GM23248 (cell line): ENCODE results near the gene NDST4. TPM values are rescaled to one million over a fixed set of nuclear protein-coding genes. Genes with fewer than 3 reads are reported as not detected.

Experiments
- DNase-seq: peaks from one replicate; pipeline ENCODE4 v3.0.0-alpha.2; 2015
- H2AFZ ChIP-seq: fragments of 200-600 bp; sonication (generic); 2 replicates; pipeline ENCODE4 v1.6.1; 2016; ENCODE audit warnings: antibody characterized with exemption
- H3F3A ChIP-seq: fragments of 200-600 bp; sonication (generic); 2 replicates; pipeline ENCODE4 v1.6.1; 2016; ENCODE audit warnings: mild to moderate bottlenecking, antibody characterized with exemption, mixed run types; ENCODE audit not compliant: insufficient read depth
- H3K27ac ChIP-seq: fragments of 200-600 bp; sonication (generic); 2 replicates; pipeline ENCODE4 v1.5.1; 2016; ENCODE audit warnings: mild to moderate bottlenecking
- H3K27me3 ChIP-seq: fragments of 200-600 bp; sonication (generic); replicated peaks from 2 replicates; pipeline ENCODE4 v1.6.1; 2016; ENCODE audit warnings: mild to moderate bottlenecking; ENCODE audit not compliant: insufficient read depth
- H3K36me3 ChIP-seq: fragments of 200-600 bp; sonication (generic); 2 replicates; pipeline ENCODE4 v1.6.1; 2016; ENCODE audit warnings: low read depth, mild to moderate bottlenecking
- H3K4me1 ChIP-seq: fragments of 200-600 bp; sonication (generic); 2 replicates; pipeline ENCODE4 v1.6.1; 2016; ENCODE audit warnings: mild to moderate bottlenecking; ENCODE audit not compliant: insufficient read depth
- H3K4me2 ChIP-seq: fragments of 200-600 bp; sonication (generic); one replicate; pipeline ENCODE4 v1.6.1; 2016; ENCODE audit warnings: mild to moderate bottlenecking; ENCODE audit not compliant: unreplicated experiment
- H3K4me3 ChIP-seq: fragments of 200-600 bp; sonication (generic); 2 replicates; pipeline ENCODE4 v1.5.1; 2016; ENCODE audit warnings: mild to moderate bottlenecking
- H3K79me2 ChIP-seq: fragments of 200-600 bp; sonication (generic); 2 replicates; pipeline ENCODE4 v1.6.1; 2016; ENCODE audit warnings: mild to moderate bottlenecking; ENCODE audit not compliant: insufficient read depth
- H3K9ac ChIP-seq: fragments of 200-600 bp; sonication (generic); 2 replicates; pipeline ENCODE4 v1.6.1; 2016; ENCODE audit warnings: mild to moderate bottlenecking
- H3K9me2 ChIP-seq: fragments of 200-600 bp; sonication (generic); 2 replicates; pipeline ENCODE4 v1.6.1; 2016; ENCODE audit warnings: mixed run types, mild to moderate bottlenecking, moderate library complexity; ENCODE audit not compliant: insufficient read depth
- H3K9me3 ChIP-seq: fragments of 200-600 bp; sonication (generic); one replicate; pipeline ENCODE4 v1.6.1; 2017; ENCODE audit warnings: low read depth
- H4K20me1 ChIP-seq: fragments of 200-600 bp; sonication (generic); 2 replicates; pipeline ENCODE4 v1.6.0; 2016; ENCODE audit not compliant: insufficient read depth
- EZH2 ChIP-seq: fragments of 200-600 bp; sonication (generic); IDR thresholded peaks from 2 replicates; pipeline ENCODE4 v1.6.1; 2018; ENCODE audit warnings: antibody characterized with exemption, mild to moderate bottlenecking; ENCODE audit not compliant: insufficient read depth, poor library complexity, severe bottlenecking
- EZH2phosphoT487 ChIP-seq: fragments of 200-600 bp; sonication (generic); IDR thresholded peaks from 2 replicates; pipeline ENCODE4 v1.6.1; 2018; ENCODE audit warnings: antibody characterized with exemption, moderate library complexity, mild to moderate bottlenecking, low read depth; ENCODE audit not compliant: insufficient read depth
- WGBS, 2 experiments: methylation state at CpG; one replicate each; pipeline ENCODE4 v1.1.6; 2015 to 2017; ENCODE audit warnings: low lambda C conversion rate in 2 of 2, low coverage in 1 of 2; ENCODE audit errors: missing lambda C conversion rate in 2 of 2; 5-methylcytosine and 5-hydroxymethylcytosine counted together
- in situ Hi-C: fragments of 300-500 bp; cut with MboI; formaldehyde crosslinking; loops from 2 replicates; pipeline ENCODE4 v1.15.0; 2020
- polyA plus RNA-seq: library from polyadenylated mRNA; unstranded; fragments of >200 nt; fragmentation: Nextera tagmentation; extraction: Ambion mirVana; gene quantifications from 2 replicates; pipeline ENCODE4 v1.2.1, GENCODE V29; 2016
- total RNA-seq: library from RNA; depleted of rRNA; stranded (reverse); fragments of >200 nt; shearing (Covaris generic); gene quantifications from 2 replicates; pipeline ENCODE4 v1.2.3, GENCODE V29; 2014

The NDST4 gene
- total and polyA plus RNA-seq, 2 experiments from 2014 or later = not detected

GRCh38 chr4:114886761-114887160 lies 226.7 kb downstream of the NDST4 start:
- Histone ChIP-seq H3K27me3 (no peaks in the 10 kb centered on the region; the same call in 1 of the 2 replicates), H3K36me3 (no peaks in the 10 kb centered on the region), H3K27ac (no peak overlapping the region), H3K79me2 (no peaks in the 10 kb centered on the region), H3K4me3 (no peak overlapping the region), H3K9ac (no peak overlapping the region), H3K9me2 (no peaks in the 10 kb centered on the region), H4K20me1 (no peaks in the 10 kb centered on the region), H2AFZ (no peak overlapping the region), H3K9me3 (no peaks in the 10 kb centered on the region), H3F3A (no peaks in the 10 kb centered on the region), H3K4me1 (no peaks in the 10 kb centered on the region), H3K4me2 (no peak overlapping the region)
- WGBS, 2 experiments = 16 to 18% methylated on average over 2 of the region's 2 CpGs
- DNase-seq = no peak
- in situ Hi-C loops = no loop called here
- no peak for TF ChIP-seq EZH2phosphoT487
- TF ChIP-seq EZH2 = no peak

- DNase-seq = no peak
- in situ Hi-C loops = no loop called here
- H3K9ac ChIP-seq = no peak overlapping the region
- H2AFZ ChIP-seq = no peak overlapping the region
- no peaks in the 10 kb centered on the region for H3K9me2 ChIP-seq
- H3K27me3 ChIP-seq = no peaks in the 10 kb centered on the region; the same call in 1 of the 2 replicates
- no peak overlapping the region for H3K4me3 ChIP-seq
- no peaks in the 10 kb centered on the region for H3K36me3 ChIP-seq
- H3K79me2 ChIP-seq = no peaks in the 10 kb centered on the region
- TF ChIP-seq EZH2 = no peak
- H3K9me3 ChIP-seq = no peaks in the 10 kb centered on the region
- no peak overlapping the region for H3K27ac ChIP-seq
- no peaks in the 10 kb centered on the region for H4K20me1 ChIP-seq
- H3K4me1 ChIP-seq = no peaks in the 10 kb centered on the region
- no peaks in the 10 kb centered on the region for H3F3A ChIP-seq
- H3K4me2 ChIP-seq = no peak overlapping the region
- 46 to 48% methylated on average over 5 of the region's 5 CpGs for WGBS, 2 experiments
These were observed 229.8 kb downstream of the NDST4 start for GRCh38 chr4:114883641-114884040.

GRCh38 chr4:114879916-114880669 lies 233.3 kb downstream of the NDST4 start:
- TF ChIP-seq EZH2 = no peak
- TF ChIP-seq EZH2phosphoT487 = no peak
- H3K9ac ChIP-seq = no peak overlapping the region
- H3K79me2 ChIP-seq = no peaks in the 10 kb centered on the region
- 33 to 42% methylated on average over 3 of the region's 3 CpGs for WGBS, 2 experiments
- H4K20me1 ChIP-seq = no peaks in the 10 kb centered on the region
- in situ Hi-C loops = no loop called here
- H3F3A ChIP-seq = no peaks in the 10 kb centered on the region
- 0 out of 2 replicates have a peak, but pooled peaks cover 5% of the 10 kb centered on the region for H3K4me1 ChIP-seq
- H3K4me3 ChIP-seq = no peak overlapping the region
- H3K4me2 ChIP-seq = no peak overlapping the region
- H3K9me2 ChIP-seq = no peaks in the 10 kb centered on the region
- H3K27ac ChIP-seq = no peak overlapping the region
- no peaks in the 10 kb centered on the region for H3K27me3 ChIP-seq
- DNase-seq = no peak
- H3K9me3 ChIP-seq = no peaks in the 10 kb centered on the region
- no peaks in the 10 kb centered on the region for H3K36me3 ChIP-seq
- H2AFZ ChIP-seq = no peak overlapping the region

- no peaks in the 10 kb centered on the region for H3K79me2 ChIP-seq
These were observed 237.8 kb downstream of the NDST4 start for GRCh38 chr4:114875630-114876029.

More at GRCh38 chr4:114875630-114876029, 237.8 kb downstream of the NDST4 start:
- Histone ChIP-seq H2AFZ (no peak overlapping the region), H3K4me3 (no peak overlapping the region), H3F3A (no peaks in the 10 kb centered on the region), H3K27me3 (no peaks in the 10 kb centered on the region), H3K4me1 (0 out of 2 replicates have a peak, but pooled peaks cover 5% of the 10 kb centered on the region), H3K27ac (no peak overlapping the region), H3K4me2 (no peak overlapping the region), H3K9me2 (no peaks in the 10 kb centered on the region), H3K36me3 (no peaks in the 10 kb centered on the region), H3K9me3 (no peaks in the 10 kb centered on the region), H3K9ac (no peak overlapping the region), H4K20me1 (no peaks in the 10 kb centered on the region)
- TF ChIP-seq EZH2 = no peak
- no peak for TF ChIP-seq EZH2phosphoT487
- DNase-seq = peak; percentile 48
- in situ Hi-C loops = no loop called here
